Ishikawa (cell line): ENCODE measurements around the gene OR10G3.

Experiments used
- CEBPB ChIP-seq: IDR thresholded peaks from 2 replicates; pipeline ENCODE4 v1.6.1; 2012
- EP300 ChIP-seq: IDR thresholded peaks from 2 replicates; pipeline ENCODE4 v1.6.1; 2012; ENCODE audit warnings: borderline replicate concordance
- TAF1 ChIP-seq: IDR thresholded peaks from 2 replicates; pipeline ENCODE4 v1.6.1; 2012; ENCODE audit warnings: low read depth, mild to moderate bottlenecking
- TEAD4 ChIP-seq: IDR thresholded peaks from 2 replicates; pipeline ENCODE4 v1.6.1; 2012
- TF ChIP-seq, protein P1 (sequence below): IDR thresholded peaks from 2 replicates; pipeline ENCODE4 v1.6.1; 2012

DNA sequence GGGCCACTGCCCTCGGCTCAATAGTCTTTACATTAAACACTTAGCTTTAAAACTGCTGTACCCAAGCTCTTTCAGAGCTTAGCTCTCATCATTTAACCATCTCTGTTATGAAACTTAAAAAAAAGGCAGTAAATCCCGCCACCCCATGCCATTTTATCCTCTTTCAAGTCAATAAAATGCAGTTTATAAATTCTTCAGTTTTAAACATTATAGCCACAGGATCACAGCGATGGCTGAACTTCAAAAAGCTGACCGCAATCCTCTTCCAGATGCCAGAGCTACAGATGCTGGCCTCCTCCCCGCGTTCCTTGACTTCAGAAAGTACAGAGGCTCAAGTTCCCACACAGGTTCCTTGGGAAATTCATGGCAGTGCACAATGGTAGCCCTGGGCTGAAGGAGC is 4.2 kb downstream of the OR10G3 start:
- TF ChIP-seq TAF1 = no peak
- no peak for TF ChIP-seq EP300
- TF ChIP-seq TEAD4 = no peak
- TF ChIP-seq, protein P1, sequence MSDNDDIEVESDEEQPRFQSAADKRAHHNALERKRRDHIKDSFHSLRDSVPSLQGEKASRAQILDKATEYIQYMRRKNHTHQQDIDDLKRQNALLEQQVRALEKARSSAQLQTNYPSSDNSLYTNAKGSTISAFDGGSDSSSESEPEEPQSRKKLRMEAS = no peak
- no peak for TF ChIP-seq CEBPB
